ENCODE measurements around the gene TRIP12.
"Not testable (repeated sequence)": the region's sequence is repeated elsewhere in the genome, so short reads cannot be mapped to it uniquely, and the experiment has no call there.

The TRIP12 gene

DNA sequence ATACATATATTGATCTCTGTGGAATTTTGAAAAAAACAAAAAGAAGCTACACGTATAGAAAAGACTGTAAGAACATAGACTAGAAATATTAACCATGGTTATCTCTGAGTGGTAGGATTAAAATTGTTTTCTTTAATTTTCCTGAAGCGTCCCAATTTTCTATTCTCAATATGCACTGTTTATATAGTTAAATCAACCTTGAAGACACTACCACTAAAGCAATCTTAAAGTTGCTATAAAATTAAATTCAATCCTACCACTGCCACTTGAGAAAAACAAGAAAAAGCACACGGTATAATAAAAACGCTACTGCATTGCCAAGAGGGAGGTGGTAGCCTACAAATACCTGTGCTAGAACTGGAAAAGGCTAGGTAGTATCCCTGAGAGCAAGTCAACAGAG lies 47.2 kb downstream of the TRIP12 start:
- no peak for DNase-seq (ENCODE audit: low read depth)

DNA sequence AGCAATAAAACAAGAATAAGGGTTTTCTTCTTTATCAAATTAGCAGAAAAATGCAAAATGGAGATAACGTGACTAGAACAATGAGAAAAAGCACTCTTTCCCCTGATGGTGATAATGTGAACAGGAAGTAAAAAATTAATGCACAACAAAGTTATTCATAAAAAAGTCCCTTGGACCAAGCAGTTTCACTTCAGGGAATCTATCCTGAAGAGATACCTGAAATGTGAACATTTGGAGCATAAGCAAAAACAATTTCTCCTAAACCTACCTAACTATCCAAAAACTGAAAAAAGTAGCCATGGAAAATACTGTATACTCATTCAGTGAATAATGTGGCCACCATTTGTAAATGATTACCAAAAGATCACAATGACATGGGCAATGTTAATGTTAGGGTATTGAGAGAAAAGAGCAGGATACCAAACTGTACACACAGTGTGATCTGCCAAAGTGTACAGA lies 48.7 kb downstream of the TRIP12 start:
- DNase-seq (ENCODE audit: low read depth): no peak

DNA sequence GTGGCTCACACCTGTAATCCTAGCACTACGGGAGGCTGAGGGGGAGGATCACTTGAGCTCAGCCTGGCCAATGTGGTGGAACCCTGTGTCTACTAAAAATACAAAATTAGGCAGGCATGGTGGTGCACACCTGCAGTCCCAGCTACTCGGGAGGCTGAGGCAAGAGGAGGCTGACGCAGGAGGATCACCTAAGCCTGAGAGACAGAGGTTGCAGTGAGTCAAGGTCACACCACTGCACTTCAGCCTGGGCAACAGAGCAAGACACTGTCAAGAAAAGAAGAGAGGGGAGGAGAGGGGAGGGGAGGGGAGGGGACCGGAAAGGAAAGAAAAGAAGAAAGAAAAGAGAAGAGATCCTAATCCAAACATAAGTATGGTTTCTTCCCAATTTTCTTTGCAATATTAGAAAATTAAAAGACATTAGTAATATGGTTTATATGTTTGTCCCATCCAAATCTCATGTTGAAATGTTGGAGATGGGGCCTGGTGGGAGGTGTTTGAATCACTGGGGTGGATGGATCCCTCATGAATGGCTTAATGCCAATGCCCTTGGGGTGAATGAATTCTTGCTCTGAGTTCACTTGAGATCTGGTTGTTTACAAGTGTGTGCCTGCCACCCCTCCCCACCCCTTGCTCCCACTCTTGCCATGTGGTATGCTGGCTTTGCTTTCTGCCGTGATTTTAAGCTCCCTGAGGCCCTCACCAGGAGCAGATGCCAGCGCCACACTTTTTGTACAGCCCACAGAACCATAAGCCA lies 50.7 kb downstream of the TRIP12 start:
- DNase-seq (ENCODE audit: low read depth): no peak

GRCh38 chr2:229869226-229869625 lies 52.6 kb downstream of the TRIP12 start:
- no peak for DNase-seq (ENCODE audit: low read depth)

- DNase-seq (ENCODE audit: low read depth): no peak
Observed at GRCh38 chr2:229868794-229869193, 53.0 kb downstream of the TRIP12 start.

DNA sequence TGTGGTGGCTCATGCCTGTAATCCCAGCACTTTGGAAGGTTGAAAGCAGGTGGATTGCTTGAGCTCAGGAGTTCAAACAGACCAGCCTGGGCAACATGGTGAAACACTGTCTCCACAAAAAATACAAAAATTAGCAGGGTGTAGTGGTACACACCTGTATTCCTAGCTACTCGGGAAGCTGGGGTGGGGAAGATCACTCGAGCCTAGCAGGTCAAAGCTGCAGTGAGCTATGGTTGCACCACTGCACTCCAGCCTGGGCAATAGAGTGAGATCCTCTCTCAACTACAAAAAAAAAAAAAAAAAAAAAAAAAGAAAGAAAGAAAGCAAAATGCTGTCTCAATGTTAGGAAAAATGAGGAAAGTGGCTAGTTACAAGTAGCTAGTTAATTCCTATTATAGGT lies 56.8 kb downstream of the TRIP12 start:
- no peak for DNase-seq (ENCODE audit: low read depth)

- DNase-seq (ENCODE audit: low read depth): no peak
Observed at GRCh38 chr2:229861431-229861830, 60.4 kb downstream of the TRIP12 start.

DNA sequence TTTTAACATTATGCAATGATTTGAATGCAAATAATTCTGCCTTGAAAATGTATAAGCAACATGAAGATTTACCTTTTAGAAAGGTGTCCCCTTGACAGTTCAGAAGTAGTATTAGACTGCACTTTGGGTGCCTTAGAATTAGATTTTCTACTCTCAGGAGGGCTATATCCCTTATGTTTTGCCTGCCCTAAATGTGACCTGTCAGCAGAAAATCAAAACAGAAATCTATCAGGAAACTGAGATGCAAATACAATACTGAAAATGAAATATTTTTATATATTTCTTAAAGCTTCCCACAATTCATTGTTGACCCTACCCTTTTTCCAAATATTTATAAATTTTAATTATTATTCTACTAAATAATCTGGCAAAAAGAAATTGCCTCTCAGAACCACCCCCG lies 61.5 kb downstream of the TRIP12 start:
- no peak for DNase-seq (ENCODE audit: low read depth)

DNA sequence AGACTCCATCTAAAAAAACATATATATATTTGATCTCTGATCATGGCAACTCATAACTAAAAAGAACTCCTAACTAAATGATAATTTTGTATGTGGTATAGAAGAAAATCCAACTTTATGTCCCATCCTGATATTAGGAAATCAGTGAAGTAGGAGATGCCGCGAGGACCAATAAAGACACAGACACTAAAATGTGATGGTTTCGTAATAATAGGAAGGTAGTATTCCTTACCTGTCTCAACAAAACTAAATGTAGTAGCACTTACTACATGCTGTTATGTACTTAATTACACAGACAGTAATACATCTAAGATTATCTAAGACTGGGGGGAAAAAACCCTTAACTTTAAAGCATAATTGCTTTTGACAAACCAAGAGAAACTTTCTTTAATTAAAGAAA lies 63.5 kb downstream of the TRIP12 start:
- no peak for DNase-seq (ENCODE audit: low read depth)

GRCh38 chr2:229857634-229858033 lies 64.2 kb downstream of the TRIP12 start:
- no peak for DNase-seq (ENCODE audit: low read depth)

- DNase-seq (ENCODE audit: low read depth): no peak
Observed at GRCh38 chr2:229856413-229856812, 65.4 kb downstream of the TRIP12 start.

GRCh38 chr2:229855116-229855515 lies 66.7 kb downstream of the TRIP12 start:
- no peak for DNase-seq (ENCODE audit: low read depth)

DNA sequence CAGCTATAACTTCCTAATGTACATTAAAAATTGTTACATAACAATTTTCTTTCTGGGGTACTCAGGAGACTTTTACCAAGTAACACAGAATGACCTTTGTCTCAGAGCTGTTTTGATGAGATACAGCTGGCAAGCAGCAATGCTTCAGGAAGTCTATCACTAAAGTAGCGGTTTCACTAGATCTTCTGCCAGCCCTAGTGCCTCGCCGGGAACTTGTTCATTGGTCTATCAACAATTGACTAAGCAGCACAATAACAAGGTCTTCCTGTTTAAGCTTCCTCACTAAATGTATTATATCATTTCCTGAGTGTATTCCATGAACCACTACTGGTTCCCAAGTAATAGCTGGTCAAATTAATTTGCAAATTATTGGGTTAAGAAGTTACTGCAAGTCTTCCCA lies 69.2 kb downstream of the TRIP12 start:
- DNase-seq (ENCODE audit: low read depth): peak; percentile 44

- no peak for DNase-seq (ENCODE audit: low read depth)
Observed at GRCh38 chr2:229851870-229852269, 69.9 kb downstream of the TRIP12 start.

DNA sequence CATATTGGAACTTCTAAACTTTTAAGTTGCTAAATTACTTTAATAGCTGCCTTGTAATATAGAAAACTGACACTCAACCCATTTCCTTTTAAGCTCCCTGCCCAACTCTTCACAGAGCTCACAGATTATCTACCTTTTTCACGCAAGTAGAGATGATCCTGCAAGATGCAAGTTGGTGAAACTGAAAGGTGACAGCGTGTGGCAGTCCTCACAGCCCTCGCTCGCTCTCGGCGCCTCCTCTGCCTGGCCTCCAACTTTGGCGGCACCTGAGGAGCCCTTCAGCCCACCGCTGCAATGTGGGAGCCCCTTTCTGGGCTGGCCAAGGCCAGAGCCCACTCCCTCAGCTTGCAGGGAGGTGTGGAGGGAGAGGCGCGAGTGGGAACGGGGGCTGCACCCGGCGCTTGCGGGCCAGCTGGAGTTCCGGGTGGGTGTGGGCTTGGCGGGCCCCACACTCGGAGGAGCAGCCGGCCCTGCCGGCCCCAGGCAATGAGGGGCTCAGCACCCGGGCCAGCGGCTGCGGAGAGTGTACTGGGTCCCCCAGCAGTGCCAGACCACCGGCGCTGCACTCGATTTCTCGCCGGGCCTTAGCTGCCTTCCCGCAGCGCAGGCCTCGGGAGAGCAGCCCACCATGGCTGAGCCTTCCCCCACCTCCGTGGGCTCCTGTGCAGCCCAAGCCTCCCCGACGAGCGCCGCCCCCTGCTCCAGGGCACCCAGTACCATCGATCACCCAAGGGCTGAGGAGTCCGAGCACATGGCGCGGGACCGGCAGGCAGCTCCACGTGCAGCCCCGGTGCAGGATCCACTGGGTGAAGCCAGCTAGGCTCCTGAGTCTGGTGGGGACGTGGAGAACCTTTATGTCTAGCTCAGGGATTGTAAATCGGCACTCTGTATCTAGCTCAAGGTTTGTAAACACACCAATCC lies 71.2 kb downstream of the TRIP12 start:
- DNase-seq (ENCODE audit: low read depth): not testable (repeated sequence)

GRCh38 chr2:229849073-229849472 lies 72.7 kb downstream of the TRIP12 start:
- no peak for DNase-seq (ENCODE audit: low read depth)

DNA sequence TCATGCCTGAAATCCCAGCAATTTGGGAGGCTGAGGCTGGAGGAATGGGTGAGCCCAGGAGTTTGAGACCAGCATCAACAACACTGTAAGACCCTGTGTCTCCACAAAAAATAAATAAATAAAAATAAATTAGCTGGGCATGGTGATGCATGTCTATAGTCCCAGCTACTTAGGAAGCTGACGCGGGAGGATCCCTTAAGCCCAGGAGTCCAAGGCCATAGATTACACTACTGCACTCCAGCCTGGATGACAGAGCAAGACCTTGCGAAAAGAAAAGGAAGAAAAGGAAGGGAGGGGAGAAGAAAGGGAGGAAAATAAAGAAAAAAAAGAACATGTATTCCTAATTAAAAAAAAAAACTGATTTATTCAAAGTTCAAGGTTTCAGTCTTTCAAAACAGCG lies 78.2 kb downstream of the TRIP12 start:
- no peak for DNase-seq (ENCODE audit: low read depth)

- DNase-seq (ENCODE audit: low read depth): no peak
Observed at GRCh38 chr2:229838729-229839128, 83.1 kb downstream of the TRIP12 start.

GRCh38 chr2:229836847-229837246 lies 85.0 kb downstream of the TRIP12 start:
- no peak for DNase-seq (ENCODE audit: low read depth)

GRCh38 chr2:229835596-229836283 lies 86.1 kb downstream of the TRIP12 start:
- DNase-seq (ENCODE audit: low read depth): no peak

DNA sequence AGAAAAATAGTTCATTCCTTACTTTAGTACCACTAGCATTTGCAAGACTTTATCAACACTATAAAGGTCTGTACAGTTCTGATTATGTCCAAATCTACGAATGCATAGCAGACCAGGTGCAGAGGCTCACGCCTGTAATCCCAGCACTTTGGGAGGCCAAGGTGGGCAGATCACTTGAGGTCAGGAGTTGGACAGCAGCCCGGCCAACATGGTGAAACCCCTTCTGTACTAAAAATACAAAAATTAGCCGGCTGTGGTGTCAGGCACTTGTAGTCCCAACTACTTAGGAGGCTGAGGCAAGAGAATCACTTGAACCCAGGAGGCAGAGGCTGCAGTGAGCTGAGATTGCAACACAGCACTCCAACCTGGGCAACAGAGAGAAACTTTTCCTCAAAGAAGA lies 87.4 kb downstream of the TRIP12 start:
- not testable (repeated sequence) for DNase-seq (ENCODE audit: low read depth)

GRCh38 chr2:229832510-229832898 lies 89.3 kb downstream of the TRIP12 start:
- no peak for DNase-seq (ENCODE audit: low read depth)

All from HS-5 (cell line).